Lower lobe of right lung (tissue), 2 donors: ENCODE measurements around the gene AURKAIP1. TPM values are rescaled to one million over a fixed set of nuclear protein-coding genes. Genes with fewer than 3 reads are reported as not detected.

Source experiments
- ATAC-seq, 2 donors: fragments of 200-7000 bp; cut with Tn5 transposase; one replicate each; pipeline ENCODE4 v1.9.1; 2020 to 2022; ENCODE audit warnings: mild to moderate bottlenecking in 2 of 2, moderate library complexity in 2 of 2
- DNase-seq: peaks from one replicate; pipeline ENCODE4 v3.0.0-alpha.2; 2020
- H3K27ac ChIP-seq: fragments of 200-600 bp; one replicate; pipeline ENCODE4 v1.8.0; 2022
- H3K27me3 ChIP-seq: fragments of 200-600 bp; one replicate; pipeline ENCODE4 v1.8.0; 2022; ENCODE audit warnings: low read depth
- H3K36me3 ChIP-seq: fragments of 200-600 bp; one replicate; pipeline ENCODE4 v1.8.0; 2022; ENCODE audit warnings: mild to moderate bottlenecking
- H3K4me1 ChIP-seq: fragments of 200-600 bp; one replicate; pipeline ENCODE4 v1.8.0; 2022
- H3K4me3 ChIP-seq: fragments of 200-600 bp; one replicate; pipeline ENCODE4 v1.8.0; 2022; ENCODE audit warnings: mild to moderate bottlenecking
- H3K9me3 ChIP-seq: fragments of 200-600 bp; one replicate; pipeline ENCODE4 v1.8.0; 2022
- intact Hi-C: fragments of 100-400 bp; cut with DNase I; formaldehyde crosslinking; loops from one replicate; pipeline ENCODE4 v1.11.0; 2022
- total RNA-seq: library from RNA; stranded (reverse); fragmentation: NEBNext Ultra II Directional; extraction: Animal tissue kit (Norgen Biotek cat#: 25700); gene quantifications from one replicate; pipeline ENCODE4 v1.2.1, GENCODE V29; 2021
- TF ChIP-seq, protein P1 (sequence below): fragments of 200-600 bp; IDR thresholded peaks from one replicate; pipeline ENCODE4 v1.8.0; 2022; ENCODE audit warnings: antibody characterized with exemption, mild to moderate bottlenecking
- donor health status: DM: no; HTN: yes; CAD: no; lungs with severe emphysema.

The AURKAIP1 gene
- total RNA-seq, 1 donor from 2014 or later, result 82.4 TPM

DNA sequence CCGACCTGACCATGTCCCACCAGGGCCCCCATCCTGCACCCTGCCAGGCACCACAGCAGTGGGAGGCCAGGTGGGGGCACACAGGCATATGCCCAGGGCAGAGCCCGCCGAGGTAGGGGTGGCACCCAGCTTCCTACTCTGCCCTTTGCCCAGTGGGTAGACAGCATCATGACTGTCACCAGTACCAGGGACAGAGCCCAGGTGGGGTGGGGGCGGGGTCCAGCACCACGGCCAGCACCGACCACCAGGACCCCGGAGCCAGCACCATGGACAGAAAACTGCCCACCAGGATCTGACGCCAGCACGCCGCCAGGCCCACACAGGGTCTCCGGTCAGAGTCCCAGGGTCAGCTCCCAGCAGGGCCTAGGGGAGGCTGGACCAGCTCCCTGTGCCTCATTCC, 40.2 kb downstream of the AURKAIP1 start:
- Histone ChIP-seq H3K27me3 (no peaks in the 10 kb centered on the region), H3K4me3 (no peak overlapping the region), H3K36me3 (peaks cover 36% of the 10 kb centered on the region), H3K27ac (no peak overlapping the region), H3K4me1 (peaks cover 15% of the 10 kb centered on the region), H3K9me3 (no peaks in the 10 kb centered on the region)
- ATAC-seq, result no peak
- no peak for DNase-seq
- TF ChIP-seq, protein P1, sequence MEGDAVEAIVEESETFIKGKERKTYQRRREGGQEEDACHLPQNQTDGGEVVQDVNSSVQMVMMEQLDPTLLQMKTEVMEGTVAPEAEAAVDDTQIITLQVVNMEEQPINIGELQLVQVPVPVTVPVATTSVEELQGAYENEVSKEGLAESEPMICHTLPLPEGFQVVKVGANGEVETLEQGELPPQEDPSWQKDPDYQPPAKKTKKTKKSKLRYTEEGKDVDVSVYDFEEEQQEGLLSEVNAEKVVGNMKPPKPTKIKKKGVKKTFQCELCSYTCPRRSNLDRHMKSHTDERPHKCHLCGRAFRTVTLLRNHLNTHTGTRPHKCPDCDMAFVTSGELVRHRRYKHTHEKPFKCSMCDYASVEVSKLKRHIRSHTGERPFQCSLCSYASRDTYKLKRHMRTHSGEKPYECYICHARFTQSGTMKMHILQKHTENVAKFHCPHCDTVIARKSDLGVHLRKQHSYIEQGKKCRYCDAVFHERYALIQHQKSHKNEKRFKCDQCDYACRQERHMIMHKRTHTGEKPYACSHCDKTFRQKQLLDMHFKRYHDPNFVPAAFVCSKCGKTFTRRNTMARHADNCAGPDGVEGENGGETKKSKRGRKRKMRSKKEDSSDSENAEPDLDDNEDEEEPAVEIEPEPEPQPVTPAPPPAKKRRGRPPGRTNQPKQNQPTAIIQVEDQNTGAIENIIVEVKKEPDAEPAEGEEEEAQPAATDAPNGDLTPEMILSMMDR, result no peak
- intact Hi-C loops, result no loop called here

DNA sequence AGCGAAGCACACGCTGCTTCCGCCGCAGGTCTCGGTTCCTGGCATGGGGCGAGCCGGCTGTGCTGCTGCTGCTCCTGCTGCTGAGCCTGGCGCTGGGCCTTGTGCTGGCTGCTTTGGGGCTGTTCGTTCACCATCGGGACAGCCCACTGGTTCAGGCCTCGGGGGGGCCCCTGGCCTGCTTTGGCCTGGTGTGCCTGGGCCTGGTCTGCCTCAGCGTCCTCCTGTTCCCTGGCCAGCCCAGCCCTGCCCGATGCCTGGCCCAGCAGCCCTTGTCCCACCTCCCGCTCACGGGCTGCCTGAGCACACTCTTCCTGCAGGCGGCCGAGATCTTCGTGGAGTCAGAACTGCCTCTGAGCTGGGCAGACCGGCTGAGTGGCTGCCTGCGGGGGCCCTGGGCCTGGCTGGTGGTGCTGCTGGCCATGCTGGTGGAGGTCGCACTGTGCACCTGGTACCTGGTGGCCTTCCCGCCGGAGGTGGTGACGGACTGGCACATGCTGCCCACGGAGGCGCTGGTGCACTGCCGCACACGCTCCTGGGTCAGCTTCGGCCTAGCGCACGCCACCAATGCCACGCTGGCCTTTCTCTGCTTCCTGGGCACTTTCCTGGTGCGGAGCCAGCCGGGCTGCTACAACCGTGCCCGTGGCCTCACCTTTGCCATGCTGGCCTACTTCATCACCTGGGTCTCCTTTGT, 41.3 kb downstream of the AURKAIP1 start:
- H3K36me3 ChIP-seq, result peaks cover 28% of the 10 kb centered on the region
- H3K27me3 ChIP-seq, result no peaks in the 10 kb centered on the region
- intact Hi-C loops, result no loop called here
- TF ChIP-seq, protein P1, result no peak
- DNase-seq, result no peak
- no peaks in the 10 kb centered on the region for H3K9me3 ChIP-seq
- H3K27ac ChIP-seq, result no peak overlapping the region
- peaks cover 15% of the 10 kb centered on the region for H3K4me1 ChIP-seq
- H3K4me3 ChIP-seq, result no peak overlapping the region
- ATAC-seq, result no peak

- Histone ChIP-seq H3K27ac (no peak overlapping the region), H3K4me3 (no peak overlapping the region), H3K27me3 (no peaks in the 10 kb centered on the region), H3K4me1 (peaks cover 15% of the 10 kb centered on the region), H3K9me3 (no peaks in the 10 kb centered on the region), H3K36me3 (peaks cover 28% of the 10 kb centered on the region)
- ATAC-seq, result peak; percentile 23 to 38
- intact Hi-C loops, result no loop called here
- TF ChIP-seq, protein P1, result no peak
- DNase-seq, result peak; percentile 74
Observed at GRCh38 chr1:1332774-1333480, 42.1 kb downstream of the AURKAIP1 start.

- H3K4me3 ChIP-seq, result no peak overlapping the region
- DNase-seq, result no peak
Observed at GRCh38 chr1:1332031-1332755, 42.8 kb downstream of the AURKAIP1 start.

More at GRCh38 chr1:1332031-1332755, 42.8 kb downstream of the AURKAIP1 start:
- intact Hi-C loops, result no loop called here
- no peaks in the 10 kb centered on the region for H3K27me3 ChIP-seq
- ATAC-seq, result no peak
- peaks cover 15% of the 10 kb centered on the region for H3K4me1 ChIP-seq
- H3K36me3 ChIP-seq, result peaks cover 30% of the 10 kb centered on the region
- H3K9me3 ChIP-seq, result no peaks in the 10 kb centered on the region
- TF ChIP-seq, protein P1, result no peak
- H3K27ac ChIP-seq, result no peak overlapping the region
